K562 (cell line): ENCODE data around the gene RAB25. TPM values are rescaled to one million over a fixed set of nuclear protein-coding genes. Genes with fewer than 3 reads are reported as not detected.

Experiments used
- CBX5 ChIP-seq: IDR thresholded peaks from 2 replicates; pipeline ENCODE4 v1.6.1; 2014; ENCODE audit warnings: low read depth, borderline replicate concordance
- FOXK2 ChIP-seq, 2 experiments: fragments of 450-650 bp; IDR thresholded peaks in 1 of 2; conservative IDR thresholded peaks in 1 of 2; 2 replicates each; pipeline ENCODE4 v1.6.1; 2016; ENCODE audit warnings: low read depth in 2 of 2, mild to moderate bottlenecking in 1 of 2
- GATA2 ChIP-seq: sonication (generic); formaldehyde crosslinking; IDR thresholded peaks from 2 replicates; pipeline ENCODE4 v1.4.0; 2020; ENCODE audit warnings: mild to moderate bottlenecking, missing genetic modification reagents
- GATAD2A ChIP-seq: fragments of 450-650 bp; IDR thresholded peaks from 2 replicates; pipeline ENCODE4 v1.6.1; 2017
- HDAC3 ChIP-seq: fragments of 450-650 bp; IDR thresholded peaks from 2 replicates; pipeline ENCODE4 v1.6.1; 2018; ENCODE audit warnings: borderline replicate concordance, mild to moderate bottlenecking, moderate library complexity; ENCODE audit not compliant: partially characterized antibody
- ILK ChIP-seq: fragments of 450-650 bp; IDR thresholded peaks from 2 replicates; pipeline ENCODE4 v1.6.1; 2016; ENCODE audit warnings: missing genetic modification characterization, low read depth, mild to moderate bottlenecking, missing compliant biosample characterization, moderate library complexity, borderline replicate concordance
- MCM2 ChIP-seq: fragments of 450-650 bp; IDR thresholded peaks from 2 replicates; pipeline ENCODE4 v1.6.1; 2017; ENCODE audit warnings: low read depth, mild to moderate bottlenecking
- MED1 ChIP-seq: sonication (generic); formaldehyde crosslinking; IDR thresholded peaks from 2 replicates; pipeline ENCODE4 v1.8.1; 2023; ENCODE audit warnings: missing genetic modification reagents, borderline replicate concordance
- NR2F6 ChIP-seq: fragments of 450-650 bp; formaldehyde crosslinking; IDR thresholded peaks from 2 replicates; pipeline ENCODE4 v1.4.0; 2020; ENCODE audit warnings: mild to moderate bottlenecking
- POLR2AphosphoS5 ChIP-seq: IDR thresholded peaks from 2 replicates; pipeline ENCODE4 v1.6.1; 2011; ENCODE audit warnings: mild to moderate bottlenecking, low read depth, low read length, moderate library complexity; ENCODE audit not compliant: control insufficient read depth, insufficient read depth
- PRPF4 ChIP-seq: fragments of 200-400 bp; formaldehyde crosslinking; IDR thresholded peaks from one replicate; pipeline ENCODE4 v1.6.1; 2017; ENCODE audit warnings: low read length, low read depth, mild to moderate bottlenecking; ENCODE audit not compliant: insufficient read depth, poor library complexity, severe bottlenecking
- TSC22D4 ChIP-seq: fragments of 450-650 bp; IDR thresholded peaks from 2 replicates; pipeline ENCODE4 v1.6.1; 2016; ENCODE audit warnings: missing genetic modification characterization, missing biosample characterization, control low read depth
- ZFP1 ChIP-seq: fragments of 450-650 bp; formaldehyde crosslinking; IDR thresholded peaks from 2 replicates; pipeline ENCODE4 v1.4.0; 2020; ENCODE audit warnings: mild to moderate bottlenecking, mixed read lengths
- ZNF212 ChIP-seq: fragments of 450-650 bp; formaldehyde crosslinking; IDR thresholded peaks from 2 replicates; pipeline ENCODE4 v1.4.0; 2020; ENCODE audit warnings: mild to moderate bottlenecking
- ZNF23 ChIP-seq: fragments of 250-450 bp; sonication (Bioruptor Pico); IDR thresholded peaks from 2 replicates; pipeline ENCODE4 v1.4.0; 2020; ENCODE audit warnings: mild to moderate bottlenecking
- ZNF354B ChIP-seq: fragments of 250-450 bp; sonication (Bioruptor Pico); IDR thresholded peaks from 2 replicates; pipeline ENCODE4 v1.4.0; 2020
- ZNF384 ChIP-seq: IDR thresholded peaks from 2 replicates; pipeline ENCODE4 v1.6.1; 2012; ENCODE audit warnings: low read depth, low read length, improper control_type of control experiment
- ZNF444 ChIP-seq: fragments of 250-450 bp; sonication (Bioruptor Pico); IDR thresholded peaks from 2 replicates; pipeline ENCODE4 v1.4.0; 2020; ENCODE audit warnings: mild to moderate bottlenecking, moderate library complexity
- ZNF561 ChIP-seq: fragments of 450-650 bp; formaldehyde crosslinking; conservative IDR thresholded peaks from 2 replicates; pipeline ENCODE4 v1.4.0; 2020; ENCODE audit warnings: mild to moderate bottlenecking, moderate library complexity
- polyA plus RNA-seq, 8 experiments: library from polyadenylated mRNA; depleted of rRNA in 4 of 8; stranded (reverse) in 5 of 8; unstranded in 3 of 8; fragments of >200 nt; fragmentation: Nextera tagmentation in 2 of 8; fragmentation: Illumina TruSeq in 1 of 8; extraction: Ambion mirVana in 2 of 8; extraction: Trizol in 1 of 8; gene quantifications; 2 replicates each; pipeline versions ENCODE4 v1.2.1 to v1.2.3, GENCODE V29; 2011 to 2014; ENCODE audit warnings: inconsistent platforms in 1 of 8, missing spikeins in 1 of 8
- total RNA-seq, 7 experiments: library from RNA; depleted of rRNA in 6 of 7; stranded (reverse); fragments of >200 nt in 6 of 7; fragmentation: Illumina TruSeq in 2 of 7; extraction: Trizol in 2 of 7; gene quantifications; 2 replicates each; pipeline versions ENCODE4 v1.2.1 to v1.2.3, GENCODE V29; 2011 to 2021; ENCODE audit warnings: low replicate concordance in 1 of 7
- TF ChIP-seq, protein P1 (sequence below): fragments of 150-350 bp; IDR thresholded peaks from 2 replicates; pipeline ENCODE4 v1.6.1; 2014; ENCODE audit warnings: low read depth, mild to moderate bottlenecking, low read length, borderline replicate concordance
- TF ChIP-seq, protein P2 (sequence below): sonication (generic); formaldehyde crosslinking; IDR thresholded peaks from 2 replicates; pipeline ENCODE4 v1.8.0; 2023; ENCODE audit warnings: mild to moderate bottlenecking, missing genetic modification reagents
- TF ChIP-seq, protein P3 (sequence below): fragments of 250-450 bp; sonication (Bioruptor Pico); IDR thresholded peaks from 2 replicates; pipeline ENCODE4 v1.5.0; 2022; ENCODE audit warnings: mild to moderate bottlenecking

RAB25 gene
- total and polyA plus RNA-seq, 9 of the 15 experiments (the other 6 are each of a cell fraction or from before 2014, with no cell fraction given): 0.10 to 0.27 (median 0.13) TPM; not detected in 6

DNA sequence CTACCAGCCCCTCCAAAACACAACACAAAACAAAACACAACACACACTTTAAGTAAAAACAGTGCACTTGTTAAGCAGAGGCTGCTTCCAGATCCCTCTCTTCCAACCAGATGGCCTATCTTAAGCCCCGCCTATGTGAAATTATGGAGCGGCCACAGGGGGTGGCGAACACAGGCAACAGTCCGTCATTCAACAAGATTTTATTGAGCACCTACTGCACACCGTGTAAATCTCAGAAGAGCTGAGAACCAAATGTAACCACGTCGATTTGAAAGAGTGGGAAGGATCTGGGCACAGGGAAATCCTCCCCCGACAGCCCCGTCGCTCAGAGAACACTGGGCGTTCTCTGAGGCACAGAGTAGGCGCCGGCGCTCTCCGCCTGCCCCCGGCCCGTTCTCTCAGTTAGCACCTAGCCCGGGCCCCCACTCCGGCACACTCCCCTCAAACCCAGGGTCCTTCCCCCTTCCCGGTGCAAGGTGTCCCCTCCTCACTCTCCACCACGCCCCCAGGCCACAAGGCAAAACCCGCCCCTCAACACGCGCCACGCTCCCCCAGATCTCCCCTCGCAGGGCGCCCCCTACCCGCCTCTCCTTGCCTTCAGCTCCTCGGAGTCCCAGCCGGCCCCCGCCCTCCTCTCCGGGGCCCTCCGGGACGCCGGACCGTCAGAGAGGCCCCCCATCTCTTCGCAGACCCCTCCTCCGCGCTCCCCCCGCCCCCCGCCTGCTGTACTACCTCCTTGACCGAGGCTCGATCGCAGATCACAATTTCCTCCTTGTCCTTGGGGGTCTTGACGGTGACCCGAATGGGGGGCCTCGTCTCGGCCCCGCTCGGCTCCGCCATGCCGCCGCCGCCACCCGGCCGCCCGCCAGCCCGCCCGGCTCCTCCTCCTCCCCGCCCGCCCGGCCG lies 7.8 kb upstream of the RAB25 start (continued):
- TF ChIP-seq ZNF561 (no peak), PRPF4 (no peak), MED1 (no peak), CBX5 (no peak), POLR2AphosphoS5 (0 out of 2 replicates have a peak, but pooled peaks have one; percentile 20), NR2F6 (CRISPR knock-in tag) (no peak), ILK (tag) (no peak), TSC22D4 (no peak), ZNF444 (no peak), ZFP1 (no peak), FOXK2 (conservative IDR thresholded peaks at IDR 0.05 in 1 of 2, IDR thresholded peaks at IDR 0.05 in 1 of 2; ENCODE audit: low read depth in 2 of 2) (no peak; a peak in 1 of 4 replicates), MCM2 (no peak), ZNF23 (CRISPR knock-in tag) (no peak), ZNF212 (CRISPR knock-in tag) (no peak), ZNF354B (CRISPR knock-in tag) (no peak), GATA2 (CRISPR knock-in tag) (no peak), HDAC3 (no peak), GATAD2A (no peak), ZNF384 (no peak)
- TF ChIP-seq, protein P1, sequence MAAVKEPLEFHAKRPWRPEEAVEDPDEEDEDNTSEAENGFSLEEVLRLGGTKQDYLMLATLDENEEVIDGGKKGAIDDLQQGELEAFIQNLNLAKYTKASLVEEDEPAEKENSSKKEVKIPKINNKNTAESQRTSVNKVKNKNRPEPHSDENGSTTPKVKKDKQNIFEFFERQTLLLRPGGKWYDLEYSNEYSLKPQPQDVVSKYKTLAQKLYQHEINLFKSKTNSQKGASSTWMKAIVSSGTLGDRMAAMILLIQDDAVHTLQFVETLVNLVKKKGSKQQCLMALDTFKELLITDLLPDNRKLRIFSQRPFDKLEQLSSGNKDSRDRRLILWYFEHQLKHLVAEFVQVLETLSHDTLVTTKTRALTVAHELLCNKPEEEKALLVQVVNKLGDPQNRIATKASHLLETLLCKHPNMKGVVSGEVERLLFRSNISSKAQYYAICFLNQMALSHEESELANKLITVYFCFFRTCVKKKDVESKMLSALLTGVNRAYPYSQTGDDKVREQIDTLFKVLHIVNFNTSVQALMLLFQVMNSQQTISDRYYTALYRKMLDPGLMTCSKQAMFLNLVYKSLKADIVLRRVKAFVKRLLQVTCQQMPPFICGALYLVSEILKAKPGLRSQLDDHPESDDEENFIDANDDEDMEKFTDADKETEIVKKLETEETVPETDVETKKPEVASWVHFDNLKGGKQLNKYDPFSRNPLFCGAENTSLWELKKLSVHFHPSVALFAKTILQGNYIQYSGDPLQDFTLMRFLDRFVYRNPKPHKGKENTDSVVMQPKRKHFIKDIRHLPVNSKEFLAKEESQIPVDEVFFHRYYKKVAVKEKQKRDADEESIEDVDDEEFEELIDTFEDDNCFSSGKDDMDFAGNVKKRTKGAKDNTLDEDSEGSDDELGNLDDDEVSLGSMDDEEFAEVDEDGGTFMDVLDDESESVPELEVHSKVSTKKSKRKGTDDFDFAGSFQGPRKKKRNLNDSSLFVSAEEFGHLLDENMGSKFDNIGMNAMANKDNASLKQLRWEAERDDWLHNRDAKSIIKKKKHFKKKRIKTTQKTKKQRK: no peak
- TF ChIP-seq, protein P2, sequence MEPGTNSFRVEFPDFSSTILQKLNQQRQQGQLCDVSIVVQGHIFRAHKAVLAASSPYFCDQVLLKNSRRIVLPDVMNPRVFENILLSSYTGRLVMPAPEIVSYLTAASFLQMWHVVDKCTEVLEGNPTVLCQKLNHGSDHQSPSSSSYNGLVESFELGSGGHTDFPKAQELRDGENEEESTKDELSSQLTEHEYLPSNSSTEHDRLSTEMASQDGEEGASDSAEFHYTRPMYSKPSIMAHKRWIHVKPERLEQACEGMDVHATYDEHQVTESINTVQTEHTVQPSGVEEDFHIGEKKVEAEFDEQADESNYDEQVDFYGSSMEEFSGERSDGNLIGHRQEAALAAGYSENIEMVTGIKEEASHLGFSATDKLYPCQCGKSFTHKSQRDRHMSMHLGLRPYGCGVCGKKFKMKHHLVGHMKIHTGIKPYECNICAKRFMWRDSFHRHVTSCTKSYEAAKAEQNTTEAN: no peak
- TF ChIP-seq, protein P3, sequence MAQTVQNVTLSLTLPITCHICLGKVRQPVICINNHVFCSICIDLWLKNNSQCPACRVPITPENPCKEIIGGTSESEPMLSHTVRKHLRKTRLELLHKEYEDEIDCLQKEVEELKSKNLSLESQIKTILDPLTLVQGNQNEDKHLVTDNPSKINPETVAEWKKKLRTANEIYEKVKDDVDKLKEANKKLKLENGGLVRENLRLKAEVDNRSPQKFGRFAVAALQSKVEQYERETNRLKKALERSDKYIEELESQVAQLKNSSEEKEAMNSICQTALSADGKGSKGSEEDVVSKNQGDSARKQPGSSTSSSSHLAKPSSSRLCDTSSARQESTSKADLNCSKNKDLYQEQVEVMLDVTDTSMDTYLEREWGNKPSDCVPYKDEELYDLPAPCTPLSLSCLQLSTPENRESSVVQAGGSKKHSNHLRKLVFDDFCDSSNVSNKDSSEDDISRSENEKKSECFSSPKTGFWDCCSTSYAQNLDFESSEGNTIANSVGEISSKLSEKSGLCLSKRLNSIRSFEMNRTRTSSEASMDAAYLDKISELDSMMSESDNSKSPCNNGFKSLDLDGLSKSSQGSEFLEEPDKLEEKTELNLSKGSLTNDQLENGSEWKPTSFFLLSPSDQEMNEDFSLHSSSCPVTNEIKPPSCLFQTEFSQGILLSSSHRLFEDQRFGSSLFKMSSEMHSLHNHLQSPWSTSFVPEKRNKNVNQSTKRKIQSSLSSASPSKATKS: no peak
